Erythroblast (primary cell): ENCODE measurements around the gene UVSSA.

Experiments
- GATA1 ChIP-seq: IDR thresholded peaks from 2 replicates; pipeline ENCODE4 v1.6.1; 2011; ENCODE audit warnings: low read depth, mild to moderate bottlenecking, control low read depth, low read length, moderate library complexity
- POLR2A ChIP-seq: IDR thresholded peaks from 2 replicates; pipeline ENCODE4 v1.6.1; 2011; ENCODE audit warnings: mild to moderate bottlenecking, low read length

GRCh38 chr4:1404573-1405253 lies 57.7 kb downstream of the UVSSA start:
- TF ChIP-seq POLR2A (no peak), GATA1 (no peak)
